Subcutaneous adipose tissue (tissue), 4 donors: Measurements from ENCODE around the gene SH3GL3. TPM values are rescaled to one million over a fixed set of nuclear protein-coding genes. Genes with fewer than 3 reads are reported as not detected.

Experiments
- CTCF ChIP-seq: fragments of 450-650 bp; IDR thresholded peaks from one replicate; pipeline ENCODE4 v1.5.1; 2016; ENCODE audit warnings: low read depth, mild to moderate bottlenecking, control low read depth, antibody characterized with exemption, moderate library complexity
- total RNA-seq, 4 donors: library from RNA; depleted of rRNA; stranded (reverse); fragments of >200 nt; gene quantifications; one replicate each; pipeline ENCODE4 v1.1.0, GENCODE V29; 2016

The SH3GL3 gene
- total RNA-seq, 4 donors from 2014 or later = not detected

- TF ChIP-seq CTCF = no peak
Observed at GRCh38 chr15:83610132-83610531, 163.0 kb downstream of the SH3GL3 start.

GRCh38 chr15:83610901-83611685, 164.0 kb downstream of the SH3GL3 start:
- no peak for TF ChIP-seq CTCF

GRCh38 chr15:83612226-83612625, 165.1 kb downstream of the SH3GL3 start:
- TF ChIP-seq CTCF = no peak

- TF ChIP-seq CTCF = no peak
Observed at GRCh38 chr15:83612898-83613635, 165.9 kb downstream of the SH3GL3 start.

GRCh38 chr15:83613714-83614113, 166.6 kb downstream of the SH3GL3 start:
- no peak for TF ChIP-seq CTCF

- no peak for TF ChIP-seq CTCF
Observed at GRCh38 chr15:83616840-83617239, 169.7 kb downstream of the SH3GL3 start.

GRCh38 chr15:83626171-83626802, 179.1 kb downstream of the SH3GL3 start:
- no peak for TF ChIP-seq CTCF
